Measurements from ENCODE around the gene ADARB2.

The ADARB2 gene

DNA sequence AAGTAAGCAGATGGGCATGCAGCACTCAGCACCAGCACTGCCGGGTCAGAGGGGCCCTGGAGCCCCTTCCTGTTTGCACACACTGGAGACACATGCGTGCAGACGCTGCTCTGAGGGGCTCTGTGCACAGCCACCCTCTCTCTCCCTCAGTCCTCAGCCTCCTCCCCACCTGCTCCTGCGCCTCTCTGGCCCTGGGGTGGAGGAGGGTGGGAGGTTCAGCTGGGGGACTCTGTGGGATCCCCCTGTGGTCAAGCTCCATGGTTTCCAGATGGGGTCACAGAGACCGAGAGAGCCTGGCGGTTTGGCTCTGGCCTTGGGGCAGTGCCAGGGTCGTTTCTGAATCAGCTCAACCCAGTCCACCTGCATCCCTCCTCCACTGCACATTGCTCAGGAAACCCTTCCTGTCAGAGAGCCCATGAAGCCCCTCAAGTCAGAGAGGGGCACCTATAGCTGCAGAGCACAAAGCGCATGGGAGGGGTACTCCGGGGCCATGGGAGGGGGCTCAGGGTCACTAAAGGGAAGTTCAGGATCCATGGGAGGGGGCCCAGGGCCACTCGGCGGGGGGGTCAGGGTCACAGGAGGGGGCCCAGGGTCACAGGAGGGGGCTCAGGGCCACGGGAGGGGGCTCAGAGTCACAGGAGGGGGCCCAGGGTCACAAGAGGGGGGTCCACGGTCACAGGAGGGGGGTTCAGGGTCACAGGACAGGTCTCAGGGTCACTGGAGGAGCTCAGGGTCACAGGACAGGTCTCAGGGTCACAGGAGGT lies 161.7 kb downstream of the ADARB2 start:
- DNase-seq (ENCODE audit: insufficient read length, low spot score) (no peak), FAIRE-seq (no peak)

DNA sequence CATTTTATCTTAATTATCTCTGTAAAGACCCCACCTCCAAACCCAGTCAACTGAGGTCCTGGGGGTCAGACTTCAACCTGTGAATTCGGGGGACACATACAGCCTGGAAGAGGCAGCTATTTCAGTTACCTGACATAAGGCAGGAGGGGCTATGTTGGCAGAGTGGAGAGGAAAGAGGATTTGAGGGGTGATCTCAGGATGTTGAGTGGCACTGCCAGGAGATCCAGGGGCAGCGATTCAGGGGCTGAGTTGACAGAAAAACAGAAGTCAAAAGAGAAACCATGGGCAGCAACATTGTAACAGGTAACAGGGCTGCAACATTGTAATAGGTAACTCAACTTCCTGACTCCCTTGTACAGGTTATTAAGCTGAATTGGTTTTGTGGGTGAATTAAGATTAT lies 162.6 kb downstream of the ADARB2 start:
- FAIRE-seq (no peak), DNase-seq (ENCODE audit: insufficient read length, low spot score) (no peak)

DNA sequence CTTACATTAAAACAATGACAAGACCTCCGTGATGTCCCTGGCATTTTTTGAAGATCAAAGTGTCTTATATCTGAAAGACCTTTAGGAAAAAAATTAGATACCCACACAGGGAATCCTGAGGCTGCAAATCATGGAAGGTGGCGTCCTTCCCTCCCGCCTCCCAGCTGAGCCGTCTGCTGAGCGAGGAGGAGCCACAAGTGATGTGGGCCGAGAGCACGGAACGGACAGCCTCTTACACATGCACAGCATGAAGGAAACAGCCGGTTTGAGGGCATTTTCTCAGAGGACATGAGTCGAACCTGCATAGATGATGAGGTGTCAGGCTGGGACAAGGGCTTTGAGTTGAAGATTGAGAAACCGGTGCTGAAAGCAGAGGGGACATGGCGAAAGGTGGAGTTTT lies 163.3 kb downstream of the ADARB2 start:
- FAIRE-seq (no peak), DNase-seq (ENCODE audit: insufficient read length, low spot score) (no peak)

DNA sequence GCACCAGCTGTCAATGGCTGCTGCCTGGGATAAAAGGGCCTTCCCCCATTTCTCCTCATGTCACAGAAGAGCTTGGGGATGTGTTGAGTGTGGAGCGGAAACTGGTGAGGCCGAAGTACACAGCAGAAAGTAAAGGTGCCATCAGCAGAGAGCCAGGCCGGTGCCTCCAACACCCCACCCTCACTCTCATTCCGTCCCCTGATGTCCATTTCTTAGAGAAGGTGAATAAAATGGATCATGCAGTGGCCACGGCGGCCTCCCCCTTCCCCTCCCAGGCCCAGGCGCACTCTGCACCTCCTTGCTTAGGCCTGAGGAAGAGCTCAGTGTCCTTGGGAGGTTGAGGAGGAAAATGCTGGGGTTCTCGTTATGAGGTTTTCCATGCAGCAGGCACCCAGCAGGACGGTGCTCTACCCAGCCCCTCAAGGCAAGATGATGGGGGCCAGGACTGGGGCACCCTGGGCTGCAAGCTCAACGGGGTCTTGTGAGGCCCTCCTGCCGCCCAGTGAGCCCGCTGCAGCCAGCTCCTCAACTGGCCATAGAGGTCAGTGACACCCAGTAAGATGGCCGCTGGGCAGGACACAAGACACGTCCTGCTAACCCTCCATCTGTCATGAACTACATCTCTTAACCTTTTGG lies 163.9 kb downstream of the ADARB2 start:
- FAIRE-seq = no peak
- DNase-seq (ENCODE audit: insufficient read length, low spot score) = no peak

DNA sequence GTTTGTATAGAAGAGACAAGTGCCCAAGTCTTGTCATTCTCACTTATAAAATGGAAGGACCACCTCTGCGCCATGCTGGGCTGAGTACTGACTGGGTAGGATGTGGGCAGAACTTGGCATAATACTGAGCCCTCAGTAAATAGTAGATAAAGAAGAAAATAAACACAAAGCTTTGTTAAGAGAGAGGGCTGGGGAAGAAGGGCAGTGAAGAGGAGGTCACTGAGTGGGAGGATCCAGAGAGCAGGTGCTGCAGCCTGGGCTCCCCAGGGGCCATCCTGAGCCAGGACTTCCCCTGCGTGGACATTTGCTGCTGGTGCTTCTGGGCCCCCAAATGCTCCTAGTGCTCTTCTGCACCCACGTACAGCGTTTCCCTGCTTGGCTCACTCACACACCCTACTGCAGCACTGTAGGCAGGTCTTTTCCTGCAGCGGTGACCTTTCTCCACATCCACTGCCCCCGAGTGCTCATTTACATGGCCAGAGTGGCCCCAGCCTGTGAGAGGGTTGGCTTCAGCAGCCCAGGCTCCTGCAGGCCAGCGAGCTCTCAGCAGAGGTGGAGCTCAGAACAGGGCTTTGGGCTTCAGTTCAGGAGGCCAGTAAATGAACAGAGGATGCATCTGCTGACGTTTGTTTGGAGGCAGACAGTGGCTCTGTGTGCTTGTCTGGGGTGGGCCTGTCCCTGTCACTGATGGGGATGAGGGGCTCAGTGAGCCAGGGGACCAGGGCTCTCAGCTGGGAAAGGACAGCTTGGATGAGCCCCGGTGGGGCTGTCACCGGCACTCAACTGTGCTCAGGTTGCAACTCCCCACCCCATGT lies 164.6 kb downstream of the ADARB2 start:
- DNase-seq (ENCODE audit: insufficient read length, low spot score) = no peak
- no peak for FAIRE-seq

DNA sequence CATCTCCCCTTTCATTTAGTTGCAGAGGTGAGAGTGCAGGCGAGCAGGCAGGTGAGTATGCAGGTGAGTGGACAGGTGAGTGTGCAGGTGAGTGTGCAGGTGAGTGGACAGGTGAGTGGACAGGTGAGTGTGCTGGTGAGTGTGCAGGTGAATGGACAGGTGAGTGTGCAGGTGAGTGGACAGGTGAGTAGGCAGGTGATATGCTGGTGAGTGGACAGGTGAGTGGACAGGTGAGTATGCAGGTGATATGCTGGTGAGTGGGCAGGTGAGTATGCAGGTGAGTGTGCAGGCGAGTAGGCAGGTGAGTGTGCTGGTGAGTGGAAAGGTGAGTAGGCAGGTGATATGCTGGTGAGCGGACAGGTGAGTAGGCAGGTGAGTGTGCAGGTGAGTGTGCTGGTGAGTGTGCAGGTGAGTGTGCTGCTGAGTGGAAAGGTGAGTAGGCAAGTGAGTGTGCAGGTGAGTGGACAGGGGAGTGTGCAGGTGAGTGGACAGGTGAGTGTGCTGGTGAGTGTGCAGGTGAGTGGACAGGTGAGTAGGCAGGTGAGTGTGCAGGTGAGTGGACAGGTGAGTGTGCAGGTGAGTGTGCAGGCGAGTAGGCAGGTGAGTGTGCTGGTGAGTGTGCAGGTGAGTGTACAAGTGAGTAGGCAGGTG lies 165.6 kb downstream of the ADARB2 start:
- DNase-seq (ENCODE audit: insufficient read length, low spot score) = no peak
- peak; percentile 82 for FAIRE-seq

DNA sequence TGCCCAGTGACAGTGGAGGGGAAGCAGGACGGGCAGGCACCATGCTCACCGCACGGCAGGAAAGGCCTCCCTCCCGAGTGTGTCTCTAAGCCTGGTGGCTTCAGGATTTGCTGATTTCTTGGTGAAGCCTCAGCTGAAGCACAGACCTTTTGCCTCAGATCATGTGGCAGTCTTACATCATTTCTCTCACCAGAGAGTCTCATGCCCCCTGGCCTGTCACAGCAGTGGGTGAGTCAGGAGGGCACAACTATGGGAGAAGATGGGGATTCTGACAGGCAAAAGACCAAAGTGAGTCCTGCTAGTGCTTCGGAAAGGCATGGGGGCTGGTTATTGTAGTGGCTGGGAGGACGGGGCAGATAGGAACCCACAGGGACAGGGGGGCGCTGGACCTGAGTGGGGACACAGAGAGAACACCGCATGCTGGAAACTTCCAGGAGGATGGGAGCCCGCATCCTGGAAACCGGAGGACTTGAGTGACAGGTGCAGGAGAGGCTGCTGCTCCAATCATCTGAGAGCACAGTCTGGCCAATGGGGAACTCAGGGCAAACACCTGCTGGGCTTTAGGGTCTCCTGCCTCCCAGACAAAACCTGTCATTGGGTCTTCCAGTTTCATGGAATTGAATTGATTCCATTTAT lies 166.8 kb downstream of the ADARB2 start:
- FAIRE-seq = no peak
- DNase-seq (ENCODE audit: insufficient read length, low spot score) = no peak

DNA sequence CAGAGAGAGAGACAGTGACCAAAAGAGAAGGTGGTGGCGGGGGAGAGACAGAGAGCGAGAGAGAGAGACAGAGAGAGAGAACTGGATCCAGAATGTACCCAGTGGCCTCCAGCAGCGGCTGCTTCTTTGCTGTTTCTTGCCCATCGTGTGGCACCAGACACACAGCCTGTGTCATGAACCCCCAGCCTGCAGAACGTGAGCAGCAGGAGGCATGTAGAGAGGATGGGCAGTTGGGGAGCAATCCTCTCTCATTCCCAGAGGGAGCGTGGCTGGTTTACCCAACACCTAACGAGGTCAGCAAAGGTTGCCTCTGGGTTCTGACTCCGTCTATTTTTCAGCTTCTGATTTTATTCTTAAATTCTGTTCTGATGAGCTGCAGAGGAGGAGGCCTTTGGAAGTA lies 168.1 kb downstream of the ADARB2 start:
- FAIRE-seq (no peak), DNase-seq (ENCODE audit: insufficient read length, low spot score) (no peak)

DNA sequence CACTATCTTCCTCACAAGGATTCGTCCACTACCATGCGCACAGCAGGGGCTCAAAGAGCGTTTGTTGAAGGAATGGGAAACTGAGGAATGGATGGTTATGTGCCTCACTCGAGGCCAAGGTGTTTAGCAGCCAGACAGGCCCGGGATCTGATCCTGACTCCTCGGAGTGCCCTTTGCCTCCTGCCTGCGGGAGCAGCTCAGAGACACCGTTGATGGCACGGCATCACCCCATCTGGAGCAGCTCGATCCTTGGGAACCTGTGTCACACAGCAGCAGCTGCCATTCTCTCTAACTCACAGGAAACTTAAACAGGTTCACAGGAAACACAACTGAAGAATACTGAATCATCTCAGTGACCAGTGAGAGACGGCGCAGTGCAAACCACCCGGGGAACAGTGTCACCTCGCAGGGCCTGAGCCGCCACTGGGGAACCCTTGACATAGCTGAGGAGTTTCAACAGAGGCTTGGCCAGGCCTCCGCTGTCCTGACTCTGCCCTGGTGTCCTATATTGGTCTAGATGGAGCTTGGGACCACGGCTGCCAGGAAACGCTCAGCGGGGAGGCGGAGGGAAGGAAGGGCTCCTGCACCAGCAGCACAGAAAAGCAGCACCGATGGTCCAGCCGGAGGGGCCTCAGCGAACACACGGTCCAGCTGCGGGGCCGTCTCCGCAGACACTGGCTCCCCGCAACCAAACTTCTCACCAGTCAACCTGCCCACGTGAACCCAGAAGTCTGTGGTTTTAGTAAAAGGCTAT lies 169.4 kb downstream of the ADARB2 start:
- FAIRE-seq = no peak
- DNase-seq (ENCODE audit: insufficient read length, low spot score) = no peak

DNA sequence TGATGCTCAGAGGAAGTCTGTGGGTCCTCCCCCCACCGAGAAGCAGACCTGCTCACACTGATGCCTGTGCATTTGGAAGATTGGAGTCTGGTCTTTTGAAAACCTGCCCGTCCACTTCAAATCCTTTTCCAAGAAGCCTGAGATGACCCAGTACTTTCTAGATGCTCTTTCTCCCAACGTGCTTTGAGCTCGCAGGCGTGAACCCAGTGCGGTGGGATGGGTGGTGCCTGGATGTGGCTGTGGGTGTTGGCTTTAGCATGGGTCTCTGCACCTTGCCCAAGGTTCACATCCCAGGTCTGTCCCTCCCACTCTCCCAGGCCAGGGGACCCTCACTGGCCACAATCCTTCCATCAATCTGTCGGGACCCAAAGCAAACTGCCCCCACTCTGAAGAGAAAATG lies 170.2 kb downstream of the ADARB2 start:
- FAIRE-seq (no peak), DNase-seq (ENCODE audit: insufficient read length, low spot score) (no peak)

DNA sequence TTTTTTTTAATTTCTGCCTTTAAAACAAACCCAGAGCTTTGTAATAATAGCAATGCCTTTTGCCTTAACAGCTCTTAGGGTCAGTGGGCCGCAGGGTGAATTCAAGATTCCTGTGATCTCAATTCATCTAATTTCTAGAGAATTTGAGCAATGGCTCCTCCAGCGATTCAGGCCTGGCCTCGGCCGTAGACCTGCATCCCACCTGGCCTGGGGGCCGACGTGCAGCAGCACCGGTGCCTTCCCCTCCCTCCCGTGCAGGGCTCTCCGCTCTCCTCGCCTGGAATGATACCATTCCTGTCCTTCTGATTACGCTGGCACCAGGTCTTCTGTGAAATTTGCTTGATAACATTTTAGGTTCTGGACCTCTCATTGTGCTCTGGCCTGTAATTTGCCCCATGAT lies 172.5 kb downstream of the ADARB2 start:
- FAIRE-seq = no peak
- no peak for DNase-seq (ENCODE audit: insufficient read length, low spot score)

DNA sequence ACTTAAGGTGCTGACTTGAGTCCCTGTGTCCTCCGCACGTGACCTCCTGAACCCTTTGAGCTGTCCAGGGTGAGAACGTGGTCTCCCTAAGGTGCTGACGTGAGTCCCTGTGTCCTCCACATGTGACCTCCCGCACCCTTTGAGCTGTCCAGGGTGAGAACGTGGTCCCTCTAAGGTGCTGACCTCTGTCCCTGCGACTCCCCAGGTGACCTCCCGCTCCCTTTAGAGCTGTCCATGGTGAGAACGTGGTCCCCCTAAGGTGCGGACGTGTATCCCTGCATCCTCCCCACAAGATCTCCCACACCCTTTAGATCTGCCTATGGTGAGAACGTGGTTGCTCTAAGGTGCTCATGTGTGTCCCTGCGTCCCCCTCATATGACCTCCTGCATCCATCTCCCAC lies 174.3 kb downstream of the ADARB2 start:
- no peak for FAIRE-seq
- DNase-seq (ENCODE audit: insufficient read length, low spot score) = no peak

DNA sequence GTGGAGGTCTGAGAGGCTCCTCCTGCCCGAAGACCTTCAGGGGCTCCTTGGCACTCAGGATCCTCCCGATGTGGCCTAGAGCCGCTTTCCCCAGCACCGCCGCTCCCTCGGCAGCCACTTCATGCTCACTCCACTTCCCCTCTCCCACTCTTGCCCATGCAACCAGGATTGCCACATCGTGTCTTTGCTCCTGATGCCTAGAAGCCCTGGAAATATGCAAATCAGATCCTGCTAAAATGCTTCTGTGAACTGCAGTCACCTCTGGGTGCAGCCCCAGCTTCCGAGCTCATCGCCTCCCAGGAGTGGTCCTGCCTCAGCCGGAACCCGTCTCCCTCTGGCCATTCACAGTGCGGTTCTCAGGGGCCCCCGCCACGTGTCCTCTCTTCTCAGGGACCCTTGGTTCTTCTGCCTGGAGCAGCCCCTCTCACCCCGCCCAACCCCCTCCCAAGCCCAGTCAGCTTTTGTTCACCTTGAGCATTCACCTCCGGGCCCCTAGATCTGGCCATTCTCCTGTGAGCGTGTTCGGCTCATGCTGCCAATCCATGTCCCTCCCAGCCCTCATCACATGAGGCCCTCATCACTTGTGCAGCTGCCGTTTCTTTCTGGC lies 175.5 kb downstream of the ADARB2 start:
- FAIRE-seq = no peak
- no peak for DNase-seq (ENCODE audit: insufficient read length, low spot score)

DNA sequence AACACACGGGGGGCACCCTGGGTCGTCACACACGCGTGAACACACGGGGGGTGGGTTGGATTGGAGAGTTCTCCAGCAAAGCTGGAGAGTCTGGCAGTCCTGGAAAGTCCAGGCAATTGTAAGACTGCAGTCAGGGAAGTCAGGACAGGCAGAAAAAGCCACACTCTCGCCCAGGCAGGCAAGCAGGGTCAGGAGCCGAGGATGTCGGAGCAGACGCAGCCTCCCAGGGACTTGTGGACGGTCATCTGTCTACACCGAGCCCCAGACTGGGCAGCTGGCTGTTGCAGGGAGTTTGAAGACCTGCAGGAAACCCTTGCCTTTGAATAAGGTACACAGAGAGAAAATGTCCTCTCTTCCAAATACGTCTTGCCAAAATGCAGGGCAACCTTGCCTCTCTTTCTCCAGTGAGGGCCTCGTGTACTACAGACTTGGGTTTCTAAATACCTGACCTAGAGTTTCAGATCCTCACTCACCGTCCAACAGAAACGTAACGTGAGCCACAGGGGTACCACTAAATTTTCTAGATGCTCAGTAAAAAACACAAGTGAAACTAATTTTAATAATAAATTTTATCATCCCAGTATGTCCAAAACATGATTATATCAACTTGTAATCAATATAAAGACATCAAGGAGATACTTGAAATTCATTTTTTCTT lies 176.7 kb downstream of the ADARB2 start:
- no peak for FAIRE-seq
- no peak for DNase-seq (ENCODE audit: insufficient read length, low spot score)

DNA sequence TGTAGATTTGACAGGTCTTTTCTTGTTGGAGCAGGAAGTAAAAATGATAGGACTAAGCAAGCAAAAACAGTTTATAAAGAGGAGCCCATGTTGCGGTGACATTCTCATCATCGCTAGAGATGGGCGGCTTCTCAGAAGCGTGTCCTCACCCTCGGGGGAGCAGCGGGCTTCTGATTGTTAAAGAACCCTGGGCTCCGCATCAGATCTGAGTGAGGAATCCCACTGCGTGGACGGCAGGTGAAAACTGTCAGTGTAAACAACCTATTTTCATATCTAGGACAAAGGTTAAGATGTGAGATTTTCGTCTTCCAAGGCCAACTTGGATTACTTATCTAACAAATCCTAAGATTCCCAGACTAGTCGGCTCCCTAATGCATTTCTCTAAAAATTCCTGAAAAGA lies 177.6 kb downstream of the ADARB2 start:
- DNase-seq (ENCODE audit: insufficient read length, low spot score) (no peak), FAIRE-seq (no peak)

DNA sequence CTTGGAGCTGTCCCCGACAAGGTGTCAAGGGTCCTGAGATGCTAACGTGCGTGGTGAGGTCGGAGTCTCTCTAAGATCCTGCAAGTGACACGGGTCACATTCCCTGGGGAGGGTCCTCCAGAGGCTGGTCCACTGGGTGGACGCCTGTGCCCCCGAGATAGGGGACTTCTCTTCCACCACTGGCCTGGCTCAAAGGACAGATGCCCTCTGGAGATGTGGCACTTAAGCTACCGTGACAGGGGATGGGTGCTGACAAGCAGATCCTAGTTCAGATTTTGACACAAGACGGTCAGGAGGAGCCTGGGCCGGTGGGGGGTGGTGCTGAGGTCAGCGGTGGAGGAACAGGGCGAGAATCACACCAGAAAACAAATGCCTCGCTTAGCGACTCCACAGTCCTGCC lies 178.0 kb downstream of the ADARB2 start:
- DNase-seq (ENCODE audit: insufficient read length, low spot score) = no peak
- FAIRE-seq = no peak

DNA sequence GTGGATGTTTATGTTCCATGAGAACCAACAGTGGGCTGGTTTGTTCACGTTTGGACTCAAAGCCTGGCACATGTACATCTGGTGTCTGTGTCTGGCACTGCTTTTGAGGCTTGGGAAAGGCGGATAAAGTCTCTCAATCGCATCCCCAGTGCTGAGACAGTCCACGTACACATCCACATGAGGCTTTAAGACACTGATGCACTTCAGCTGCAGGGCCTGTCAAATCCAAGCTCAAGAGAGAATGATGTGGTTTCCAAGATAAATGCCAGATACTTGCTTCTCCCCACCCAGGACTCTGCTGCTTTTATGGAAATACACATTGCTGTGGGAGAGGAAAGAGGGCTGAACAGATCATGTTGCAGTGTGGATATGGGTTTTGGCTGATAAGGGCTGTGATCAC lies 178.4 kb downstream of the ADARB2 start:
- FAIRE-seq = no peak
- no peak for DNase-seq (ENCODE audit: insufficient read length, low spot score)

DNA sequence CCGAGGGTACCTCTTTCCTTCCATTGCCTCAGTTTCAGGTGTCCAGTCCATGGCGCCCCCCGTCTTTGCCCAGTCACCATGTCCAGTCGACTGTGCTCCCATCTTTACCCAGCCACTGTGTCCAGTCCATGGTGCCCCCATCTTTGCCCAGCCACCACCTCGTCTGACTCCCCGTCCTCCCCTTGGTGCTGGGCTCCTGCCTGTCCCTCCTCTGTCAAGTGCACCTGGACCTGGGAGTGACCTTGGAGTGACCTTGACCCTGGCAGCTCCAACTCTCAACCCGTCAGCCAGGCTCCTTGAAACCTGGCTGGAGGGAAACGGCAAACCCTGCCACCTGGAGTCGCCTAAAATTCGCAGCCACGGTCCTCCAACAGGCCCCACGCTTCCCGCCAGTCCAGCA lies 180.2 kb downstream of the ADARB2 start:
- DNase-seq (ENCODE audit: insufficient read length, low spot score) (no peak), FAIRE-seq (no peak)

DNA sequence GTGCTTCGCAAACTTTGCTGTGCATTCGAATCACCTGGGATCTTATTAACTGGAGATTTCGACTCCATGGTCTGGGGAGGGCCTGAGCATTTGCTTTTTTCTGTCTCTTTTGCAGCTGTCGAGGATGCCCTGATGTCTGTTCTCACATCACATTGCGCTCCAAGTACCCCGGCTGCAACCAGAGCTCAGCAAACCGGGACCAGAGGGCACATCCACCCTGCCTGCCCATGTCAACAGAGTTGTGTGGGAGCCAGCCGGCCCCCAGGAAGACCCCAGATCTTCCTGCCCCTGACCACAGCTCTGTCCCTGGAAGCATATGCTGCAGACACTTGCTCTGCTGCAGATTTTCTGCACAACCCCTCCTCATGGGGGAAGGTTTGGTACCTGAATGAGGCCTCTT lies 180.8 kb downstream of the ADARB2 start:
- FAIRE-seq (no peak), DNase-seq (ENCODE audit: insufficient read length, low spot score) (no peak)
